SK-N-SH treated with all-trans-retinoic acid at 6 μM for 48 hours (cell line): ENCODE data around the gene SLC22A12.

ENCODE experiments used
- PPARA ChIP-seq: fragments of 250-450 bp; sonication (Bioruptor Pico); IDR thresholded peaks from 2 replicates; pipeline ENCODE4 v1.5.0; 2020; ENCODE audit warnings: mild to moderate bottlenecking, borderline replicate concordance
- RARB ChIP-seq: fragments of 250-450 bp; sonication (Bioruptor Pico); IDR thresholded peaks from 2 replicates; pipeline ENCODE4 v1.8.0; 2021; ENCODE audit warnings: mild to moderate bottlenecking, moderate library complexity
- SNAI2 ChIP-seq: fragments of 250-450 bp; sonication (Bioruptor Pico); IDR thresholded peaks from 2 replicates; pipeline ENCODE4 v1.5.0; 2020; ENCODE audit warnings: mild to moderate bottlenecking, moderate library complexity
- ZFP3 ChIP-seq: fragments of 250-450 bp; sonication (Bioruptor Pico); IDR thresholded peaks from 2 replicates; pipeline ENCODE4 v1.5.0; 2020; ENCODE audit warnings: mild to moderate bottlenecking, moderate library complexity
- ZFP30 ChIP-seq: fragments of 450-650 bp; formaldehyde crosslinking; IDR thresholded peaks from 2 replicates; pipeline ENCODE4 v1.5.0; 2022; ENCODE audit warnings: mild to moderate bottlenecking, moderate library complexity
- ZNF565 ChIP-seq: fragments of 450-650 bp; formaldehyde crosslinking; conservative IDR thresholded peaks from 2 replicates; pipeline ENCODE4 v1.5.0; 2020; ENCODE audit warnings: low read depth, mild to moderate bottlenecking, moderate library complexity
- TF ChIP-seq, protein P1 (sequence below): fragments of 250-450 bp; sonication (Bioruptor Pico); IDR thresholded peaks from 2 replicates; pipeline ENCODE4 v1.8.0; 2020; ENCODE audit warnings: mild to moderate bottlenecking, moderate library complexity, borderline replicate concordance
- TF ChIP-seq, protein P2 (sequence below): fragments of 250-450 bp; sonication (Bioruptor Pico); IDR thresholded peaks from 2 replicates; pipeline ENCODE4 v1.5.1; 2021; ENCODE audit warnings: mild to moderate bottlenecking, moderate library complexity
- TF ChIP-seq, protein P3 (sequence below): fragments of 250-450 bp; sonication (Bioruptor Pico); IDR thresholded peaks from 2 replicates; pipeline ENCODE4 v1.5.1; 2020; ENCODE audit warnings: low read depth, mild to moderate bottlenecking, moderate library complexity

DNA sequence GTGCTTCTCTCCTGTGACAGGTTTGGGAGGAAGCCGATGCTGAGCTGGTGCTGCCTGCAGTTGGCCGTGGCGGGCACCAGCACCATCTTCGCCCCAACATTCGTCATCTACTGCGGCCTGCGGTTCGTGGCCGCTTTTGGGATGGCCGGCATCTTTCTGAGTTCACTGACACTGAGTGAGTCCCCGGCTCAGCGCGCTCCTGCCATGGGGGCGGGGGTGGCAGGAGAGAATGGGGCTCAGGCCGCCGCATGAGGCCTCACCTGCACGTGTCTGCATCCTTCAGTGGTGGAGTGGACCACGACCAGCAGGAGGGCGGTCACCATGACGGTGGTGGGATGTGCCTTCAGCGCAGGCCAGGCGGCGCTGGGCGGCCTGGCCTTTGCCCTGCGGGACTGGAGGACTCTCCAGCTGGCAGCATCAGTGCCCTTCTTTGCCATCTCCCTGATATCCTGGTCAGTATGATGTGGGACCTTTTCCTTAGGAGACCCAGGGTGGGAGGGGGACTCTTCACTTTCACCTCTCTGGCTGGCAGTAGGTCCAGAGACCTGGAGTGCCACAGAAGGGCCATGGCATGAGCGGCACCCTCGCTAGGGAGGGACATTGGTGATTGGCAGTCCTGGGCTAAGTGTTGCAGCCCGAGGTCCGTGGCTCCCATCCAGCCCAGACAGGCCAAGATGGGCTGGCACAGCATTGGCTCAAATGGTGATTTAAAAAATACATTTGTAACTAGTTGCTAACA, 28.9 kb upstream of the SLC22A12 start:
- TF ChIP-seq ZFP3 (CRISPR knock-in tag) (no peak), RARB (CRISPR knock-in tag) (no peak), ZFP30 (CRISPR knock-in tag) (no peak), SNAI2 (CRISPR knock-in tag) (no peak), ZNF565 (CRISPR knock-in tag) (no peak), PPARA (CRISPR knock-in tag) (no peak)
- TF ChIP-seq, protein P1, sequence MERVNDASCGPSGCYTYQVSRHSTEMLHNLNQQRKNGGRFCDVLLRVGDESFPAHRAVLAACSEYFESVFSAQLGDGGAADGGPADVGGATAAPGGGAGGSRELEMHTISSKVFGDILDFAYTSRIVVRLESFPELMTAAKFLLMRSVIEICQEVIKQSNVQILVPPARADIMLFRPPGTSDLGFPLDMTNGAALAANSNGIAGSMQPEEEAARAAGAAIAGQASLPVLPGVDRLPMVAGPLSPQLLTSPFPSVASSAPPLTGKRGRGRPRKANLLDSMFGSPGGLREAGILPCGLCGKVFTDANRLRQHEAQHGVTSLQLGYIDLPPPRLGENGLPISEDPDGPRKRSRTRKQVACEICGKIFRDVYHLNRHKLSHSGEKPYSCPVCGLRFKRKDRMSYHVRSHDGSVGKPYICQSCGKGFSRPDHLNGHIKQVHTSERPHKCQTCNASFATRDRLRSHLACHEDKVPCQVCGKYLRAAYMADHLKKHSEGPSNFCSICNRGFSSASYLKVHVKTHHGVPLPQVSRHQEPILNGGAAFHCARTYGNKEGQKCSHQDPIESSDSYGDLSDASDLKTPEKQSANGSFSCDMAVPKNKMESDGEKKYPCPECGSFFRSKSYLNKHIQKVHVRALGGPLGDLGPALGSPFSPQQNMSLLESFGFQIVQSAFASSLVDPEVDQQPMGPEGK (CRISPR knock-in tag), result no peak
- TF ChIP-seq, protein P2, sequence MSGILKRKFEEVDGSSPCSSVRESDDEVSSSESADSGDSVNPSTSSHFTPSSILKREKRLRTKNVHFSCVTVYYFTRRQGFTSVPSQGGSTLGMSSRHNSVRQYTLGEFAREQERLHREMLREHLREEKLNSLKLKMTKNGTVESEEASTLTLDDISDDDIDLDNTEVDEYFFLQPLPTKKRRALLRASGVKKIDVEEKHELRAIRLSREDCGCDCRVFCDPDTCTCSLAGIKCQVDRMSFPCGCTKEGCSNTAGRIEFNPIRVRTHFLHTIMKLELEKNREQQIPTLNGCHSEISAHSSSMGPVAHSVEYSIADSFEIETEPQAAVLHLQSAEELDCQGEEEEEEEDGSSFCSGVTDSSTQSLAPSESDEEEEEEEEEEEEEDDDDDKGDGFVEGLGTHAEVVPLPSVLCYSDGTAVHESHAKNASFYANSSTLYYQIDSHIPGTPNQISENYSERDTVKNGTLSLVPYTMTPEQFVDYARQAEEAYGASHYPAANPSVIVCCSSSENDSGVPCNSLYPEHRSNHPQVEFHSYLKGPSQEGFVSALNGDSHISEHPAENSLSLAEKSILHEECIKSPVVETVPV, result no peak
- TF ChIP-seq, protein P3, sequence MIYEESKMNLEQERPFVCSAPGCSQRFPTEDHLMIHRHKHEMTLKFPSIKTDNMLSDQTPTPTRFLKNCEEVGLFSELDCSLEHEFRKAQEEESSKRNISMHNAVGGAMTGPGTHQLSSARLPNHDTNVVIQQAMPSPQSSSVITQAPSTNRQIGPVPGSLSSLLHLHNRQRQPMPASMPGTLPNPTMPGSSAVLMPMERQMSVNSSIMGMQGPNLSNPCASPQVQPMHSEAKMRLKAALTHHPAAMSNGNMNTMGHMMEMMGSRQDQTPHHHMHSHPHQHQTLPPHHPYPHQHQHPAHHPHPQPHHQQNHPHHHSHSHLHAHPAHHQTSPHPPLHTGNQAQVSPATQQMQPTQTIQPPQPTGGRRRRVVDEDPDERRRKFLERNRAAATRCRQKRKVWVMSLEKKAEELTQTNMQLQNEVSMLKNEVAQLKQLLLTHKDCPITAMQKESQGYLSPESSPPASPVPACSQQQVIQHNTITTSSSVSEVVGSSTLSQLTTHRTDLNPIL (CRISPR knock-in tag), result no peak
